ENCODE data around the gene ATAD3A.
A peak's percentile ranks its signal among the peaks of the same experiment; 100 is the strongest.

The ATAD3A gene

DNA sequence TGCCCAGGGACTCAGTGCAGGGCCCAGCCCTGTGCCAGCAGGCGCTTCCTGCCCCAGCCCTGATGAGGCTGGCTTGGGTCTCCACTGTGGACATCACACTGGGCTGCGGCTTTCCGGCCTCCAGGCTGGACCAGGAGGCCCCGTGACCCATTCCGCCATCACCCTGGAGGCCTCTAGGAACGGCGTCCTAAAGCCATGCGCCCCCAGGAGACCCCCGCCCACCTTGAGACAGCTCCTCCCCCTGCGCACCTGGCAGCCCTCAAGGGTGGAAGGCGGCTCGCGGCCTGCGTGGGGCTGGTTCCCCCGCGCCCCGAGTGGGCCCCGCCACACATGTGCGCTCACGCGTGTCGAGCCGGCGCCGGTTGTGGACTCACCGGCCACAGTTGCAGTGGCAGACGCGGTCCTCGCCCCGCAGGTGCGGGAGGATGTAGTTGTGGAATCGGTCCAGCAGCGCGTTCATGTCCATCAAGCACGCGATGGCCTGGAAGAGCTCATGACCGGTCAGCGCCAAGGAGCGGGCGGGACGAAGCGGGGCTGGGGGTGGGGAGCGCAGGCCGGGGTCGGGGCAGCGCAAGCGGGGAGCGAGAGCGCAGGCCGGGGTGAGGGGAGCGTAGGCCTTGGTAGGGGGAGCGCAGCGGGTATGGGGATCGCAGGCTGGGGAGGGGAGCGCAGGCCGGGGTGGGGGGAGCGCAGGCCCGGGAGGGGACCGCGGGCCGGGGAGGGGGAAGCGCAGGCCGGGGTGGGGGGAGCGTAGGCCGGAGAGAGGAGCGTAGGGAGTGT, 27.5 kb downstream of the ATAD3A start:
- no peak for DNase-seq (ENCODE audit: low spot score)

DNA sequence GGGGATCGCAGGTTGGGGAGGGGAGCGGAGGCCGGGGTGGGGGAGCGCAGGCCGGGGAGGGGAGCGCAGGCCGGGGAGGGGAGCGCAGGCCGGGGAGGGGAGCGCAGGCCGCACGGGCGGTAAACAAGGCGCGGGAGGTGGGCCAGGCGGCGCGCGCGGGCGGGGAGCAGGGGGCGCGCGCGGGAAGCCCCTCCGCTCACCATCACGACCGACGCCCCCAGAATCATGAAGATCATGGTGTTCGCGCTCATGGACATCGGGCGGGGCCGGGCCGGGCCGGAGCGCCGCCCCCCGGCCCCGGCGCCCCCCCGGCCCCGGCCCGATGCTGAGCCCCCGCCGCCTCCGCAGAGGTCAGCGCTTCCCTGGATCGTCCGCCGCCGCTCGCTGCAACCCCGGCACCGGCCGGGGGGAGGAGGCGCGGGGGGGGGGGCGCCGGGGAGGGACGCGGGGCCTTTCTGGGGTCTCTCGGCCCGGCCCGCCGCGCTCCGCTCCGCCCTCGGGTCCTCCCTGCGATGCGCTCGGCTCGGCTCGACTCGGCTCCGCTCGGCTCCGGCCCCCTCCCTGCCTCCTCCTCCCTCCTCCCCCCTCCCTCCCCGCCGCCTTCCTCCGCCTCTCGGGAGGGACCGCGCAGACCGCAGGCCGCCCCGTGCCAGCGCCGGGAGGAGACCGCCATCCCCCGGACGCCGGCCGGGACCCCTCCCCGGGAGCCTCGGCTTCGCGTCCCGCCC, 28.3 kb downstream of the ATAD3A start, which contains the start of gene TMEM240:
Gene TMEM240 (minus strand): TSS at position 535 of the 728 bp plus-strand sequence. CDS start 278 bp downstream, at position 257.
- peak; percentile 41 for DNase-seq (ENCODE audit: low spot score)

DNA sequence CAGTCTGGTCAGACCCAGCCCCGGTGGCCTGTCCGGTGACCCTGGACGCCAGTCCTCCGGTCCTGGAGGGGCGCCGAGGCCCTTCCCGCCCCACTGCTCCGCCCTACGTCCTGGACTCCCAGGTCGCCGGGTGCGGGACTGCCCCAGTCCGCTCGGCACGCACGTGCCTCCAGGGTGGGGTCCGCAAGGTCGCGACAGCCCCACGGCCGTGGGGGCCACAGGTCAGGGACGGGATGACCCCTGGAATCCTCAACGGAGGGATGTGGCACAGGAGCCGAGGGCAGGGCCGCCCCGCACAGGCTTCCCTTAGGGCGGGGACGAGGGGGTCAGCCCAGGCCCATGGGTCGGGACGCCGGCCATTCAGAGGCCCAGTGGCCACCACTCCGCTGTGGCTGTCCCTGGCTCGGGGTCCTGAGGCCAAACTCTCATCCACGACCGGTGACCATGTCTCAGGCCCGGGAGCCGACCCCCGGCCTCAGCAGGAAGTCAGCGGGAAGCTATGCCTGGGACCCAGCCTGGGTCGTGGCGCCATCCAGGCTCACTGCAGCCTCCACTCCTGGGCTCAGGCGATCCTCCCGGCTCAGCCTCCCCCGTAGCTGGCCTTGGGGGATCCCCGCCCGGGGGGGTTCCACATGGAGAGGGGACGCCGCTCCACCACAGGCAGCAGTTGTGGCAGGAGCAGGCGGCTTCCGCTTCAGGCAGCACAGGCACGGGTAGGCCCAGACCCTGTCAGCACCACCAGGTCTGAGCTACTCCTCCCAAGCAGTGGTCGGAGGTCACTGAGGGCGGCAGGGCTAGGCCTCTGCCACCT, 29.1 kb downstream of the ATAD3A start:
- DNase-seq (ENCODE audit: low spot score) = no peak

GRCh38 chr1:1541956-1542765, 30.2 kb downstream of the ATAD3A start:
- no peak for DNase-seq (ENCODE audit: low spot score)

GRCh38 chr1:1542766-1543705, 31.1 kb downstream of the ATAD3A start:
- DNase-seq (ENCODE audit: low spot score) = no peak

GRCh38 chr1:1543706-1544099, 31.7 kb downstream of the ATAD3A start:
- no peak for DNase-seq (ENCODE audit: low spot score)

DNA sequence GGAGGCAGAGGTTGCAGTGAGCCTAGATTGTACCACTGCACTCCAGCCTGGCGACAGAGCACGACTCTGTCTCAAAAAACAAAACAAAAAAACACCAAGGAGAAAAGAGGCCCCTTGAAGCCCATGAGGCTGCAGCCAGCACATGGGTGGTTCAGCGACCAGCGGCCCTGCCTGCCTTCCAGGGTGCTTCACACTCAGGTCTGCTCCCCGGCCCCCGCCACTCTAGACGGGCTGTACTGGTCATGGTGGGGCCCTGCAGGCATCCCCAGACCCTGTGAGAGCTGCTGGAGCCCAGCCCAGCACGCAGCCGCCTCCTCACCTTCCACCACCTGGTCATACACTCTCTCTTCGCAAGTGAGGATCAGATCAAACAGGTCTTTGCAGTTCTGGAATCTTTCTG, 32.6 kb downstream of the ATAD3A start:
- DNase-seq (ENCODE audit: low spot score) = no peak

DNA sequence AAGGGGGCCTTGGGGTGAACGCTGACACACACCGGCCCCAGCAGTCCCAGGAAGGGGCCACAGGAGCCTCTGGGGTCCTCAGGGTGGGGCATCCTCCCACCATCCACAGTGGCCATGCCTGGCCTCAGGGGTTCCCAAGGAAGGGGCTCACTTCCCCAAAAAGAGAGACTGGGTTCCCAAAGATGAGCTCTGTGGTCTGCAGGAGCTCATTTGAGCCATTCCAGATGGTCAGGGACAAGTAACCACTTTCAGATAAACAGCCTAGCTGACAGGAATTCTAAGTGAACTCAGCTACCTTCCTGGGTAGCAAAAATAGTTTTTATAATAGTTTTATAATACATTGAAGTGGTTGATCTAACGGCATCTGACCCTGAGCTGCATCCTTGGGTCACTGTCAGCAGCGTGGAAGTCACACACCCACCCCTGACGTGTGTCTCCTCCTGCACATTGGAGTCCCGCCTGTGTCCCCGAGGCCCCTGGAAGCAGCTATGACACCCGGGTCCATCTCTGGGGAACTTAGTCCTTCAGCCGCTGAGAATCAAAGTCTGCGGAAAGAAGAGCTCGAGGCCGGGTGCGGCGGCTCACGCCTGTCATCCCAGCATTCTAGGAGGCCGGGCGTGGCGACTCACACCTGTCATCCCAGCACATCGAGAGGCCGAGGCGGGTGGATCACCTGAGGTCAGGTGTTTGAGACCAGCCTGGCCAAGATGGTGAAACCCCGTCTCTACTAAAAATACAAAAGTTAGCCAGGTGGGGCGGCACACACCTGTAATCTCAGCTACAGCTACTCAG, 34.2 kb downstream of the ATAD3A start:
- no peak for DNase-seq (ENCODE audit: low spot score)

- DNase-seq (ENCODE audit: low spot score) = no peak
Observed at GRCh38 chr1:1547011-1547410, 35.0 kb downstream of the ATAD3A start.

DNA sequence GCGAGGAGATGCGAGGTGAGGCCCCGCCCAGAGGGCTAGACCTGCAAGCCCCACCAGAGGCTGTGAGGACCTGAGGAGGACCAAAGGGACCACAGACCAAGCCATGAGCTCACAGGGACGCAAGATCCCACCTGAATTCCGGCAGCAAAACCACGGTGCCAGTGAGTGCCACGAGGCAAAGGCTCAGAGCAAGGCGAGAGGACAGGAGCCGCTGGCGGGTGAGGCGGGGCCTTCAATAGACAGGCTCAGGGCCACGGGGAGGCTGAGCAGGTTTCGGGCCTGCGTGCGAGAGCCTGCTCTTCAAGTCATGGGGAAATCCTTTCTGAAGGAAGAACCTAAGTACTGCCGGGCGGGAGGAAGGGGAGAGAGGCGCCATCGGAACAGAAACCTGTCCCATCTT, 35.5 kb downstream of the ATAD3A start:
- no peak for DNase-seq (ENCODE audit: low spot score)

DNA sequence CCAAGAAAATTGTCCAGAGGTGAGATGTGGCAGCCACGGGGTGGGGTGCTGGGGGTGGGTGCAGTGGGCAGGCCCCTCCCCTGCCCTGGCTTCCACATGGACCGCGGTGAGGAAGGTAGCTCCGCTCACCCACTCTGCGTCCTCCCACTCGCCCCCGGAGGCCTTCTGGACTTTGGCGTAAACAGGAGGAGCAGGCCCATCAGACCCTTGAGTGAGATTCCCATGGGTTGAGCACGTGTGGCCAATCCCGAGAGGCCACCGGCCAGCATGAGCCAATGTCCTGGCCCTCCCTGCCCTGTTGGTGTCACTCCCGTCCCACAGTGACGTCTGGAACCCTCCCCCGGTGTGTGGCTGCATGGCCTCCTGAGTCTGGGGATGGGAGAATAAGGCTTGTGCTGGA, 36.6 kb downstream of the ATAD3A start:
- no peak for DNase-seq (ENCODE audit: low spot score)

- no peak for DNase-seq (ENCODE audit: low spot score)
Observed at GRCh38 chr1:1550087-1550486, 38.1 kb downstream of the ATAD3A start.

- no peak for DNase-seq (ENCODE audit: low spot score)
Observed at GRCh38 chr1:1550591-1551432, 38.9 kb downstream of the ATAD3A start.

- no peak for DNase-seq (ENCODE audit: low spot score)
Observed at GRCh38 chr1:1551524-1552262, 39.7 kb downstream of the ATAD3A start.

DNA sequence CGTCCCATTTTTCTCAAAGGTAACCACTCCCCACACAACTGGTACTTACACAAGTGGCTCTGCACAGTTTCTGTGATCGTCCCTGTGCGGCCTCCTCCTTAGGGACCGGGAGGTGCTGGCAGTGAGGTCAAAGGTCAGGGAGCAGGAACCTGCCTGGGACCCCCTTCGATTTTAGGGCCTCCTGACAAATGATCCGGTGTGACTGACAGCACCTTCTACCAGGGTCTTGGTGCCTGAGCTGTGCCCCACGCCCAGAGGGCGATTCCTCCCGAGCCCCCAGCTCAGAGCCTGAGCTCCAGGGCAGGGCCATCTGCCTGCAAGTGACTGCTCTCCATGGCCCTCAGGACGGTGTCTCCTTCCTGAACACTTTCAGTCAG, 40.3 kb downstream of the ATAD3A start:
- no peak for DNase-seq (ENCODE audit: low spot score)

DNA sequence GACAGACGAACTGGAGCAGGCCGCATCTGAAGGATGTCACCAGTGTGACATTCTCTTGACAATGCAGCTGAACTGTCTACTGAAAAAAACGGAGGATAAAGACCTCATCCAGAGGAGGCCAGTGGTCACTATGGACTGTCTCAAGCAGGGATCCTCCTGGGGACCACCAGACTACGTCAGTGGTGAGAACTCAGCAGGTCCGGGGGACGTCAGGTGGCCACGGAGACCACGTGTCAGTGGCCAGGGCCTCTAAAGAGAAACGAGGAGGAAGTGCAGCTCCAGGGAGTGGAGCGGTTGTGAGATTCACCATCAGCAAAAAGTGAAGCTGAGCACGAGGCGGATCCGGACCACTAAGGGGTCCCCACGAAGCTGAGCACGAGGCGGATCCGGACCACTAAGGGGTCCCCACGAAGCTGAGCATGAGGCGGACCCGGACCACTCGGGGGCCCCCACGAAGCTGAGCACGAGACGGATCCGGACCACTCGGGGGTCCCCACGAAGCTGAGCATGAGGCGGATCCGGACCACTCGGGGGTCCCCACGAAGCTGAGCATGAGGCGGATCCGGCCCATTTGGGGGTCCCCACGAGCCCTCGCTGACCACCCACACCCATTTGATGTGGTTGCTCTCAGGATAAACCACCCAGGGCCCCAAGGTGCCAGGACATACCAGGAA, 42.0 kb downstream of the ATAD3A start:
- DNase-seq (ENCODE audit: low spot score) = no peak

- no peak for DNase-seq (ENCODE audit: low spot score)
Observed at GRCh38 chr1:1554550-1554925, 42.6 kb downstream of the ATAD3A start.
